SU-DHL-6 (cell line): Measurements from ENCODE around the gene CYB561.

Experiments used
- EZH2phosphoT487 ChIP-seq: fragments of 200-600 bp; sonication (generic), shearing (Covaris generic); conservative IDR thresholded peaks from 2 replicates; pipeline ENCODE4 v1.6.1; 2018; ENCODE audit warnings: mild to moderate bottlenecking, antibody characterized with exemption, low read length, moderate library complexity, mixed read lengths
- TF ChIP-seq, protein P1 (sequence below): fragments of 200-600 bp; sonication (generic); IDR thresholded peaks from one replicate; pipeline ENCODE4 v1.5.1; 2017; ENCODE audit warnings: antibody characterized with exemption, mild to moderate bottlenecking, low read length, moderate library complexity; ENCODE audit not compliant: insufficient read depth, poor library complexity, severe bottlenecking

DNA sequence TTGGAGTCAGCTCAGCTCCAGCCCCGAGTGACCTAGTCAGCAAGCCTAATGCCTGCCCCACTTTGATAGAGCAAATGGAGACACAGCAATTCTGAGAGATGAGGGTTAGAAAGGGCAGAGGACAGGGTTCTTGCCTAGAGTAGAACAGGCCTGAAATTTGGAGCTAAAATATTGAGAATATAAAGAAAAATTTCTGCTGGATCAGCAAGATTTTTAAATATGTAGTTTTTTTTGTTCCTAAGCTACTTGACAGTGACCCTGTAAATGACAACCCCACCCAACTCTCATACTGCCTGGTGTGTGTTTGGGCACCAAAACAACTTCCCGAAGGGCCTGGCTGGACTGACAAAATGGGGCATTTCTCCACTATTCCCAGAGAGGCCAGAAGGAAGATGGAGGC lies 26.7 kb downstream of the CYB561 start:
- TF ChIP-seq, protein P1, sequence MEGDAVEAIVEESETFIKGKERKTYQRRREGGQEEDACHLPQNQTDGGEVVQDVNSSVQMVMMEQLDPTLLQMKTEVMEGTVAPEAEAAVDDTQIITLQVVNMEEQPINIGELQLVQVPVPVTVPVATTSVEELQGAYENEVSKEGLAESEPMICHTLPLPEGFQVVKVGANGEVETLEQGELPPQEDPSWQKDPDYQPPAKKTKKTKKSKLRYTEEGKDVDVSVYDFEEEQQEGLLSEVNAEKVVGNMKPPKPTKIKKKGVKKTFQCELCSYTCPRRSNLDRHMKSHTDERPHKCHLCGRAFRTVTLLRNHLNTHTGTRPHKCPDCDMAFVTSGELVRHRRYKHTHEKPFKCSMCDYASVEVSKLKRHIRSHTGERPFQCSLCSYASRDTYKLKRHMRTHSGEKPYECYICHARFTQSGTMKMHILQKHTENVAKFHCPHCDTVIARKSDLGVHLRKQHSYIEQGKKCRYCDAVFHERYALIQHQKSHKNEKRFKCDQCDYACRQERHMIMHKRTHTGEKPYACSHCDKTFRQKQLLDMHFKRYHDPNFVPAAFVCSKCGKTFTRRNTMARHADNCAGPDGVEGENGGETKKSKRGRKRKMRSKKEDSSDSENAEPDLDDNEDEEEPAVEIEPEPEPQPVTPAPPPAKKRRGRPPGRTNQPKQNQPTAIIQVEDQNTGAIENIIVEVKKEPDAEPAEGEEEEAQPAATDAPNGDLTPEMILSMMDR, result no peak
- TF ChIP-seq EZH2phosphoT487, result no peak
